Epithelial cell of esophagus (primary cell): ENCODE results near the gene RNF186.

Source experiments
- DNase-seq: peaks from one replicate; pipeline ENCODE4 v3.0.0; 2010; ENCODE audit warnings: low read depth
- H3K4me3 ChIP-seq: 2 replicates; pipeline ENCODE4 v1.5.1; 2011; ENCODE audit warnings: mild to moderate bottlenecking, low read length, control low read depth
- CTCF ChIP-seq: IDR thresholded peaks from 2 replicates; pipeline ENCODE4 v1.5.1; 2011; ENCODE audit warnings: low read depth, mild to moderate bottlenecking, low read length, control low read depth, inconsistent platforms; ENCODE audit not compliant: insufficient read depth; ENCODE audit errors: missing control alignments

Gene RNF186

DNA sequence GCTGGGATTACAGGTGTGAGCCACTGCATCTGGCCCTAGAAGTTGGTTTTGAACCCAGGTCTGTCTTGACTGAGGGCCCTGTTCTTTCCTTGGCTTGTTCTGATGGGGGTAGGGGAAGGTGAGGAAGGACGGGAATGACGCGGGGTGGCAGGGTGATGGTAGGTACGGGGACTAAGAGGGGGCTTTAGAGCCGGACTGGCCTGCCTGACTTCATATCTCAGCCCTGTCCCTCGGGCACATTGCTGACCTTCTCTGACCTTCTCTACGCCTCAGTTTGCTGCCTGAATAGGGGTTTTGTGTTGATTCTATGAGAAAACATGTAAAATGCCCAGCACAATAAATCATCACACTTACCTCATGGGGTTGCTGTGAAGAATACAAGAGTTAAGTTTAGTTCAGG lies 6.7 kb downstream of the RNF186 start:
- DNase-seq: no peak
- no peak overlapping the region for H3K4me3 ChIP-seq
- TF ChIP-seq CTCF: no peak

DNA sequence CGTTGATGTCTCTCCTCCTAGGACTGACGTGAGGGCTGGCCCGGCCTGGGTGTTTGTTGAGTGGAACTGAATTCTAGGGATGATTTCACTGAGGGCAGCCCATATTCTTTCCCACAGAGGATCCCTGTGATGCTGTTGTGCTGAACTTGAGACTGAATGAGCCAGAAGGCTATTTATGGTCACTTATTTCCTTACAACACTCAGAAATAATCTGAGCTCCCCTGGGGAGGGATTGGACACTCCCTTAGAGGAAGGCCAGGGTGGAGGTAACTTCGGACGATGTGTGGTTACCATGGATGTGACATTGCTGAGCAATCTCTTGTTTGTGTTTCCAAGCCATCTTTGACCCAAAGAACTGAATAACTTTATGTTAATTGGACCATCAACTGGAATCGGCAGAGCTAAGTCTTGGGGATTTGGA lies 10.2 kb downstream of the RNF186 start:
- DNase-seq: no peak
- TF ChIP-seq CTCF: no peak

GRCh38 chr1:19802269-19802668 lies 12.8 kb downstream of the RNF186 start:
- no peak for TF ChIP-seq CTCF
- DNase-seq: no peak
- no peak overlapping the region for H3K4me3 ChIP-seq

More for the DNA sequence above, 10.2 kb downstream of the RNF186 start:
- no peak overlapping the region for H3K4me3 ChIP-seq

DNA sequence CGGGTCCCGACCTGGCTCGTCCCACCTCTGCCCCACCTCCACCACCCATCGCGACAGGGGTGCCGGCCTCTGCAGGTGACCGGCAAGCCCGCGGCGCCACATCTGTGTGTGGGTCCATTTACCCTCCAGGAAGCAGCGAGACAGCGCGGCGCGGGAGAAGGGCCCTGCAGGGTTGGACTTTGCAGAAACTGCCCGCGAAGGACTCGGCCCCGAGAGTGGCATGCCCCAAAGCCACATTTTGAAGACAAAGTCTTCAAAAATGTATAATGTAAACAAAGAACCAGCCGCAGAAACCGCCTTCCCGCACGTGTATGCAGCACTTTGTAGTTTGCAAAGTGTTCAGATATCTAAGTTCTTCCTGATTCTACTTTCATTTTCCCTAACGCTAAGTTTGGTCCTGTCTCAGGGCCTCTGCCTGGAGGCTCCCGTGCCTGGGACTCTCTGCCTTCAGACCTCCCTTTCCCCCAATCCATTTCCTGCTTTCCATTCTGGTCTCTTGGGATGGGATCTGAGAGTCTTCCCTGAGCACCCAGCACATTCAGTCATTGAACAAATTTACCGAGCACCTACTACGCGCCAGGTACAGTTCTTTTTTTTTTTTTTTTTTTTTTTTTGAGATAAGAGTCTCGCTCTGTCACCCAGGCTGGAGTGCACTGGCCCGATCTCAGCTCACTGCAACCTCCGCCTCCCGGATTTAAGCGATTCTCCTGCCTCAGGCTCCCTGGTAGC lies 14.8 kb downstream of the RNF186 start:
- peak overlapping the region; percentile 52 for H3K4me3 ChIP-seq
- DNase-seq: peak; percentile 45
- TF ChIP-seq CTCF: no peak

DNA sequence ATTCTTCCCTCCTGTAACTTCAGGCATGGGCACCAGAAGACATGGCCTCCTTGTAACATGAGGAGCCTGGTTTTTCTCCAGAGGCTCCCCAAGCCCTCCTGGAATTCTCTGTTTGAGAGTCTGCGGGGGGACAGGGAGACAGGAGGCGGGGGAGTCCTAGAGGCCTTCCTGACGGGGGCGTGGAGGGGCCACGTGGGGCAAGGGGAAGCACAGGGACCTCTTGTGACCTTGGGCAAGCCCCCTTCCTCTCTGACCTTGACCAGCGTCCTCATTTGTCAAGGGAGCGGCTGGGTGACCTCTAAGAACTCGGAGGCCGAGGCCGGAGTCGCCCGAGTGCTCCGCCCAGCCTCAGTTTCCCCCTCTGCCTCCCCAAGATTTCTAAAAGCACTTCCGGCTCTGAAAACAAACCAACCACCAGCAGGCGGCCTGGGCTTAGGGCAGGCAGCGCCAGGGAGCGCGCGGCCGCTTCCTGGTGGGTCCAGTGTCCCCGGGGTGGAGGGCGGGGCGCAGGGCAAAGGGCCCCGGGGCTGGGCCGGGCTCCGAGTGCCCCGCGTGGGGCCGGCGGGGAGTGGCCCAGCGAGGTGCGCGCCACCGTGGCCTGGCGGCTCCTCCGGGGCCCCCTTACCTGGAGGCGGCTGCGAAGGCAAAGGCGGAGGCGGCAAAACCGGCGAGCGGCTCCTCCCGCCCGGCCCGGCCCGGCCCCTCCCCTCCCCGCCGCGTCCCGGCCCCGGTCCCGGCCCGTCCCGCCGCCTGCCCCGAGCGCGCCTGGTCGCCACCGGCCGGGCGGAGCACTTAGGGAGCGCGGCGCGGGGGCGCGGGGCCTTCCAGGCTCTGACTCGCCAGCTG lies 15.6 kb downstream of the RNF186 start, which contains the start of gene TMCO4:
Gene TMCO4 (minus strand): TSS at position 687 of the 846 bp plus-strand sequence. CDS start 19,158 bp downstream, outside the sequence.
- peak; percentile 28 for DNase-seq
- TF ChIP-seq CTCF: peak; percentile 41
- peak within 1 kb of the TSS; percentile 52 for H3K4me3 ChIP-seq

- DNase-seq: no peak
- no peak overlapping the region for H3K4me3 ChIP-seq
Observed at GRCh38 chr1:19798486-19799229, 16.4 kb downstream of the RNF186 start.

More at GRCh38 chr1:19798486-19799229, 16.4 kb downstream of the RNF186 start:
- no peak for TF ChIP-seq CTCF
